Measurements from ENCODE around the gene CCNY. TPM values are rescaled to one million over a fixed set of nuclear protein-coding genes. Genes with fewer than 3 reads are reported as not detected.
A peak's percentile ranks its signal among the peaks of the same experiment; 100 is the strongest.

The CCNY gene
- total RNA-seq, 1 donor from 2014 or later = 27.2 TPM

DNA sequence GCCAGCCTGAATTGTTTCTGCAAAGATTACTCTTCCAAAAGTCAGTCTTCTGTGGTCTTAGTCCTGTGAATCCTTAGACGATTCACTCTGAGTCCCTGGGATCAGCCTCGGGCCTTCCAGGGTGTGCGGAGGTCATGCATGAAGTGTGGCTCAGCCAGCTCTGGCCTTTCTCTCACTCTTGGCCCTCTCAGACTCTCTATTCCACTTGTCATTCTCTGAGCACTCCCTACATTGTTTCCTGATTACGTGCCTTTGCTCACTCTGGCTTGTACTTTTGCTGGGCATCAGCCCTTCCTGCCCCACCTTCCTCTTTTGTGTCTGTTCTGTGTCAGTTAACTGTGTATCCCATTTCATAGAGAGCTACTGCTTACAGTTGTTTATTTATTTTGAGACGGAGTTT lies 36.0 kb downstream of the CCNY start:
- peak; percentile 87 for DNase-seq (ENCODE audit: low read depth)
- TF ChIP-seq, protein P1, sequence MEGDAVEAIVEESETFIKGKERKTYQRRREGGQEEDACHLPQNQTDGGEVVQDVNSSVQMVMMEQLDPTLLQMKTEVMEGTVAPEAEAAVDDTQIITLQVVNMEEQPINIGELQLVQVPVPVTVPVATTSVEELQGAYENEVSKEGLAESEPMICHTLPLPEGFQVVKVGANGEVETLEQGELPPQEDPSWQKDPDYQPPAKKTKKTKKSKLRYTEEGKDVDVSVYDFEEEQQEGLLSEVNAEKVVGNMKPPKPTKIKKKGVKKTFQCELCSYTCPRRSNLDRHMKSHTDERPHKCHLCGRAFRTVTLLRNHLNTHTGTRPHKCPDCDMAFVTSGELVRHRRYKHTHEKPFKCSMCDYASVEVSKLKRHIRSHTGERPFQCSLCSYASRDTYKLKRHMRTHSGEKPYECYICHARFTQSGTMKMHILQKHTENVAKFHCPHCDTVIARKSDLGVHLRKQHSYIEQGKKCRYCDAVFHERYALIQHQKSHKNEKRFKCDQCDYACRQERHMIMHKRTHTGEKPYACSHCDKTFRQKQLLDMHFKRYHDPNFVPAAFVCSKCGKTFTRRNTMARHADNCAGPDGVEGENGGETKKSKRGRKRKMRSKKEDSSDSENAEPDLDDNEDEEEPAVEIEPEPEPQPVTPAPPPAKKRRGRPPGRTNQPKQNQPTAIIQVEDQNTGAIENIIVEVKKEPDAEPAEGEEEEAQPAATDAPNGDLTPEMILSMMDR (conservative IDR thresholded peaks at IDR 0.05; ENCODE audit: low read depth, low read length) = no peak
- H3K4me3 ChIP-seq (ENCODE audit: low read depth, low read length) = no peak overlapping the region

DNA sequence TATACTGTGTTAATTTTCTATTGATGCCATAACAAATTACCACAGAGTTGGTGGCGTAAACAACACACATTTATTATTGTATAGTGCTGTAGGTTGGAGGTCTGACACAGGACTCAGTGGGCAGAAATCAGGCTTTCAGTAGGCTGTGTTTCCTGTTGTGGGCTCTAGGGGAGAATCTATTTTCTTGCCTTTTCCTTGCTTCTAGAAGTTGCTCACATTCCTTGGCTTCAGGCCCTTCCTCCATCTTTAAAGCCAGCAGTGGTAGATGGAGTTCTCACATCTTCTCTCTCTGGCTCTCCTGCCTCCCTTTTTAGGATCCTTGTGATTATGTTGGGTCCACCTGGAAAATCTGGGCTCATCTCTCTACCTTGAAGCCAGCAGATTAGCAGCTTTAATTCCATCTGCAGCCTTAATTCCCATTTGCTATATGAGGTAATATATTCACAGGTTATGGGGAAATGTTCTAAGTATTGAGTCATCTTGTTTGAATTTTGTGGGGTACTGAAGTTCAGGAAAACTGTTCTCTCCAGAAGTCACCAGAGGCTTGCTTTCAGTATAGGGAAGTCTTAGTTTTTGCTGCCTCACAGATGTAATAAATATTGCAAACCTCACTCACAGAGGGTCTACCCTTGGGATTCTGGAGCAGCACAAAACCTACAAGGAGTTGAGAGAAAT lies 38.9 kb downstream of the CCNY start:
- no peak for DNase-seq (ENCODE audit: low read depth)
- TF ChIP-seq, protein P1 (conservative IDR thresholded peaks at IDR 0.05; ENCODE audit: low read depth, low read length) = peak; percentile 19
- H3K4me3 ChIP-seq (ENCODE audit: low read depth, low read length) = no peak overlapping the region

DNA sequence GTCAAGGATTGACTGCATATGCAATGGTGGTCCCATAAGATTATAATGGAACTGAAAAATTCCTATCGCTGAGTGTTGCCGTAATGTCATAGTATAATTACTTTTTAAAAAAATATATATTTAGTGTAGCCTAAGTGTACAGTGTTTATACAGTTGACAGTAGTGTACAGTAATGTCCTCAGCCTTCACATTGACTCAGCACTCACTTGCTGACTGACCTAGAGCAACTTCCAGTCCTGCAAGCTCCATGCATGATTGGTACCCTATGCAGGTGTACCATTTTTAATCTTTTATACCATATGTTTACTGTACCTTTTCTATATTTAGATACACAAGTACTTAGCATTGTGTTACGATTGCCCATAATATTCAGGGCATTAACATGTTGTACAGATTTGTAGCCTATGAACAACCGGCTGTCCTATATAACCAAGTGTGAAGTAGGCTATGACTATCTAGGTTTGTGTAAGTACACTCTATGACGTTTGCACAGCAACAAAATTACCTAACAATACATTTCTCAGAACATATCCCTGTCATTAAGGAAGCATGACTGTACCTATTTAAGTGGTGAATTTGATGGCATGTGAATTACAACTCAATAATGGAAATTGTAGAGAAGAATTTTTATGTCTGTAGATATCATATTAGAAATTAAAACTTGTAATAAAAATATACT lies 40.9 kb downstream of the CCNY start:
- TF ChIP-seq, protein P1 (conservative IDR thresholded peaks at IDR 0.05; ENCODE audit: low read depth, low read length) = no peak
- no peak for DNase-seq (ENCODE audit: low read depth)

DNA sequence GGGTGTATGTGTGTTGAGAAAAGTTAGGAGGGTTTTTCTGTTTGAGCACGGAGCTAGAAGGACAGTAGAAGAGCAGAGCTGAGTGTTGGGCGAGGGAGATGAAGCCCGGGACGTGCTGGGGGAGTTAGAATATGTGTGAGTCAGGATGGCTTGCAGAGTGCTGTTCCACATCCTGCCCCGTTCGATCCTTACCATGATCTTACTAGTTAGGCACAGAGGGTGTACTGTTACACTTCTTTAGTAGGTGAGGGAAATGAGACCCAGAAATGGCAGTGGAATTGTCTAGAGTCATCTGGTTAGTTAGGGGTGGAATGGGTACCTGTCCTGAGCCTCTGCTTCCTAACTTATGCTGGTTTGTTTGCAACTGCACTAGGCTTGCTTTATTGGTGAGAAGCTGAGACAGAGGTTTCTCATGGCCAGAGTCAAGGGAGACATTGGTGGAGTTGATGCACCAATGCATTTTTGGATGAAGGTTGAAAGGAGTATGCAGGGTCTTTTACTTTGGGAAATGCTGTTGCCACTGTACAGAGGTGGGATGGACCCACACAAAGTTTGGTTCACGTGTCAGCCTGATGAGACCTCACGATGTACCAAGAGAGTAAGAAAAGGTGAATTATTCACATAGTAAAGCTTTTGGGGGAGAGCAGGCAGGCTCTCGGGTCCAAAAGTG lies 42.4 kb downstream of the CCNY start:
- TF ChIP-seq, protein P1 (conservative IDR thresholded peaks at IDR 0.05; ENCODE audit: low read depth, low read length) = no peak
- no peak overlapping the region for H3K4me3 ChIP-seq (ENCODE audit: low read depth, low read length)
- no peak for DNase-seq (ENCODE audit: low read depth)

More for the DNA sequence above, 40.9 kb downstream of the CCNY start:
- H3K4me3 ChIP-seq (ENCODE audit: low read depth, low read length) = no peak overlapping the region

DNA sequence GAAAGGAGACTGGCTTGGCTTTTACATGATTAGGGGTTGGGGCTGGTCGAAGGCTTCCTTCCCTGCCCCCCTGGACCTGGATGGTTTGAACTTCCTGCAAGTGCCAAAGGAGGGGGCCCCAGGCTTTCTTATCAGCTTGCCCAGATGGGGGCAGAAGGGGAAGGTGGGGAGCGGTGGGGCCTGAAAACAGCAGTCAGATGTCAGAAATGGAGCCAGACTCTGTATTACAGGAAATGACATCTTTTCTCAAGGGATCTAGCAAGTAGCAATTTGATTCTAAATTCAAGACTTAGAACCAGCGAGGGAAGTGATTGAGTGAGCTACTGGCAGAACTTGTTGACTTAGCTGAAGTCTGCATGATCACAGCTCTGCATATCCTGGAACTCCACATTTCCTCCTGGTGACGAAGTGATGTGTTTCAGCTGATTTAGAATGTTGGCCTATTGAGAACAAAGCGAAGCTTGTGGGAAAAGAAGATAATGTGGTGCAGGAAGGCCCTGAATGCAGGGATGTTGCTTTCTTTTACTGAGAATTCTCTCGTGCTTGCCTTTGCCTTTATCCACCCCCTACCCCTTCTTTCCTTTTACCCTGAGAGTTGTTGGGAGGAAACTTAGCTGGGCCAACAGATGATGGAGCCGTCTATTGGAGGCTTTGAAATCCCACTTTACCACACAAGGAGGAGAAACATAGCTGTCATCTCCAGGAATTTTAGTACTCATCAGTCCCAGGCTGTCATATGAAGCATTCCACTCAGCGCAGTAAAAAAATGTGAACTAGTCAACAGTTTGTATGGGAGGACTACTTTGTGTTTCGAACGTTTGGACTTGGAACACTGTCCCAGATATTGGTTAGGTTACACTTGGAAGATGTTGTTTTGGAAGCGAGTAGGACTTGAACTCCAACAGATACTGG lies 43.2 kb downstream of the CCNY start:
- H3K4me3 ChIP-seq (ENCODE audit: low read depth, low read length) = no peak overlapping the region
- DNase-seq (ENCODE audit: low read depth) = no peak
- TF ChIP-seq, protein P1 (conservative IDR thresholded peaks at IDR 0.05; ENCODE audit: low read depth, low read length) = peak; percentile 7

DNA sequence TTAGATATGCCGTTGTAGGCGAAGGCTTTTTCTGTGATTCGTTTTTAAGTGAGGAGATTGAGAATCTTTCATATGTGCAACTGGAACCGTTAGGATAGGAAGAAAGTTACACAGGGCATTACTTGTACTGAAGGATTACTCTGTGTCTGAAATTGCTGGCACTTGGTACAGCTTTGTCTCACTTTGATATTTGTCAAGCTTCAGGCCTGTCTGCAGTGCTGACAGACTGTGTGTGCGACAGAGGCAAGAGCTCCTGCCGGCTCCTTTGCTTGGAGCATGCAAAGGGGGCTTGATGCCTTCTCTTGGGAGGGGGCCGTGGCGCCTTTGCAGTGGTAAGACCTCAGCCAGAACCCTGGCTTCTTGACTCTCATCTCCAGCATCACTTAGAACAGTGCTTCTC lies 45.8 kb downstream of the CCNY start:
- H3K4me3 ChIP-seq (ENCODE audit: low read depth, low read length) = no peak overlapping the region
- DNase-seq (ENCODE audit: low read depth) = no peak
- TF ChIP-seq, protein P1 (conservative IDR thresholded peaks at IDR 0.05; ENCODE audit: low read depth, low read length) = no peak

Data from epithelial cell of proximal tubule (primary cell).